ENCODE data around the gene NBEA.

Gene NBEA

GRCh38 chr13:35712907-35713761 is 771.1 kb downstream of the NBEA start:
- DNase-seq (ENCODE audit: low spot score), result no peak

DNA sequence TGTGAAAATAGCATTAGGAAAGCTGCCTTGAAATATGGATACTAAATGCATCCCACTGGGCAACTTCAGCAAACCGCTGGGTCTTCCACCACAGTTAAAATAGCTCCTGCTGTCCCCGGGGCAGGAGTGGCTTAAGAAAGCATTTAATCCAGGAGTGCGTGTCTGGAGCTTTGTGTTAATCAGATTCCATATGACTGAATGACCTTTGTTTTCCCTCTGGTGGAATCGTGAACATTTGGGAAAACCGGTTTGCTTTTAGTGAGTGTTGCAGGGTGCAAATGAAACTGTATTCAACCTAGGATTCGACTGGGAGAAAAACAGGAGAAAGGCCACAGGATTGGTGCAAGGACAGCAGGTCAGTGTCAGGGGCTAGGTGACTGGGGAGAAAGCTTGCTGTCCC is 772.1 kb downstream of the NBEA start:
- no peak for DNase-seq (ENCODE audit: low spot score)

- DNase-seq (ENCODE audit: low spot score), result no peak
These were observed 772.7 kb downstream of the NBEA start for GRCh38 chr13:35714588-35715377.

GRCh38 chr13:35716186-35716585 is 774.1 kb downstream of the NBEA start:
- no peak for DNase-seq (ENCODE audit: low spot score)

- no peak for DNase-seq (ENCODE audit: low spot score)
These were observed 774.7 kb downstream of the NBEA start for GRCh38 chr13:35716729-35717128.

DNA sequence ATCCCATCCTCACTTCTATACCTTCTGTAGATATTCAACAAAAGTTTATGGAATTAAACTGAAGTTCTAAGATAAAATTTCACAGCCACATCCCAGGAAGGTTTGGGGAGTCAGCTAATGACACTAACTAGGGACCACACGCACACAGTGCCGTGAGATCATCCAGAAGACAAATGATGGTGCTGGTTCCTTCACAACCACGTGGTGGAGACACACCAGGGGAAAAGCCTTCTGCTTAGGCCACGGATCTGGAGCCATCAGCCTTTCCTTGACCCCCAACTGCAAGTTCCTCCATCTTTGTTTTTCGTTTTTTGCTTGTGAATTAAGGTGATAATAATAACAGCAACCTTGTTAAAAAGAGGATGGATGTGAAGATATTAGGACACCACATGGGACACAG is 776.0 kb downstream of the NBEA start:
- DNase-seq (ENCODE audit: low spot score), result no peak

- DNase-seq (ENCODE audit: low spot score), result no peak
These were observed 778.2 kb downstream of the NBEA start for GRCh38 chr13:35720290-35720689.

DNA sequence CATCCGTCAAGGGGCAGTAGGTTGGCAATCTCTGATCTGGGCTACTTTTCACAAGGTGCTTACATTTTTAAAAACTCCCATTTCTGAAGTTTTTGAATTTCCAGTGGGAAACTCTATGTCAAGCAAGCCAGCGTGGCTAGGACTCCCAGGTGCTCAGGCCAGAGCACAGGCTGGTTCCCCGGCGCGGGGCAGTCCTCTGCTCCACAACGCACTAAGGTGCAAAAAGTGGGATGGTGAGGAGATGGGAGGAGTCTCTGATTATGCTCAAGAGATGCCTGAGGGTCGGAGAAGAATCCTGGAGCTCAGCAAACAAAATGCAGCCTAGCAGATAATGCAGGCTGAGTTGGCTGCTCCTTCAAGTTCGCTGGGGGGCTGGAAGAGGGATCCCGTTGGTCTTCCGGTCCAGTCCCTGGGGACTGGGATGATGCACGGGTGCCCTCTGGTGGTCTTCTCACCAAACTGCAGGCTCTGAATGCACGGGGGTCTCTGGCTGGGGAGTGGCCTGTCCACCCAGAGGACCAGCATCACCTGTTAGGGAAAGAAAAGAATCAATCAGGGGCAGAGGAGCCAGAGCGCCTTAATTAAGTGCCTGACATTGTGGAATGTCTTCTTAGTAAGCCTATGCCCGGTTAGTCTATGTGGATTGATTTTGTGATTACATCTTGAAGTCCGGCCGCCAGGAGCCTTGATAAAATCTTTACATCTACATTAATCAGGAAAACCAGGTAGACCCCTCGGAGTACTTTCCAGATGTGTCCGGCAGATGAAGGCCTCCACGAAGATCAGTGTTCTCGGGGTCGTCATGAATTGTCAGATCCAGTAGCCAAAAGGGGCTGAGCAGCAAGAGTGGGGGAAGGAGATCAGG is 778.9 kb downstream of the NBEA start:
- peak; percentile 10 for DNase-seq (ENCODE audit: low spot score)
